NCI-H2107 treated with DMSO at 0.1 percent for 48 hours (cell line): Measurements from ENCODE around the gene ZMIZ1.
"Not testable (repeated sequence)": the region's sequence is repeated elsewhere in the genome, so short reads cannot be mapped to it uniquely, and the experiment has no call there.

Source experiments
- DNase-seq: peaks from one replicate; lab custom pipeline; 2025; ENCODE audit not compliant: unreplicated experiment; lab: John Stamatoyannopoulos, UW

The ZMIZ1 gene

DNA sequence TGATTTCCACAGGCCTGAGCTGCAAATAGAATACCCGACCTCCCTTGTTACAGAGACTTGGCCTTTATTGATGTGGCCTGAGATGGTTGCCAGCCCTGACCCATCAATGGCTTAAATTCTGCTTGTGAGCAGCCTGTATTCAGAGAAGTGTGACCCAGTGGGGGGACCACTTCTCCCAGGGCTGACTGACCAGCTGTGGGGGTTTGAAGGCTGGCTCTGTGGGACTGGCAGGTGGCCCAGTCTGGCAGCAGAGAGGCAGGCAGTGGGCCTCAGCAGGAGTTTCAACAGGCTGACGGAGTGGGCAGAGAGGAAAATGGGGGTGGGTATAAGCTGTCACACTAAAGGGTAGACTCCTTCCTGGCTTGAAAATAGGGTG, 266.3 kb downstream of the ZMIZ1 start:
- no peak for DNase-seq

DNA sequence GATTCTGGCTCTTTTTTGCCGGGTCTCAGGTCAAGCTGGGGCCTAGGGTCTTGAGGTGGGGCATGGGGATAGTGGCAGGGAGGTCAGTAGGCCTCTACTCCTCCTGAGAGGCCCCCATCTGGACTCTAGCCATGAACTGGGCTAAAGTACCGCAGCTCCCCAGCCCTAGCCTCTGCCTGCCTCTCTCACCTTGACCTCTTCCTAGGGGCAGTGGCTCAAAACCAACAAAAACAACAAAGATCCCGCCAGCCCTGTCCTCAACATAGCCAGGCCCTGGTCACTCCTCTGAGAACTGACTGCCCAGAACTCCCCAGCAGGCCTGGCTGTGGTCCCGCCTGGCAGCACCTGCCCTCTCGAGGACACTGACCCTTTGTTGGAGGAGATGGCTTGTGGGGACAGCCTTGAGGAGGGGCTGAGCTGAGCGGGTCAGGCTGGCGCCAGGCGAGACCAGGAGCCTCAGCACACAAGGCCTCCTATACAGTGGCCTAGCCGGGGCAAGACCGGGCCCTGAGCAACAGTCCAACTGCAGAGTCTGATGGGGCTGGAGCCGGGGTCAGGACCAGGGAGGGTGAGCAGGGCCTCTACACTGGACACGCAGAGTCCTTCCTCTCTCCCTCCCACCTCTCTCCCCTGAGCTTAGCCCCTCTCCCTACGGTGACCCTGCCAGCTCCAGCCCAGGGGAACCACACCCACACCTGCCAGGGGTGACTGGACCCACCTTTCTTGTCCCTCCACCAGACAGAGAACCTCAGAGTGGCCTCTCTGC, 266.9 kb downstream of the ZMIZ1 start:
- no peak for DNase-seq

DNA sequence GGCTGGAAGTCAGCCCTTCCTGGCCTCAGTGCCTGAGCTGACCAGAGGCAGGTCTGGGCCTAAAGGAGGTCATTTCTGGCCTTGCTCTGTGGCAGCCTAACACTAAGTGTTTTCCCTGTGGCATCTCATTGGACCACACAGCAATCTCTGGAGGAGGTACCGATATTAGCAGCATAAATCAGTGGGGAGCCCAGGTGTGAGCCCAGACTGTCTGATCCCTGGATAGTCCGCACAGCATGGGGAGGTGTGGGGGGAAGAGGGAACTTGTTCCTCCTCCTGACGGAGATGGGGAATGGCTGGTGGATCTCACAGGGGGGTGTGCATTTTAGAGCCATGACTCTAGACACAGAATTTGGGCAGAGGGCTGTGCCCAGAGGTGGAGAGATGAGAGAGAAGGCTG, 267.5 kb downstream of the ZMIZ1 start:
- no peak for DNase-seq

DNA sequence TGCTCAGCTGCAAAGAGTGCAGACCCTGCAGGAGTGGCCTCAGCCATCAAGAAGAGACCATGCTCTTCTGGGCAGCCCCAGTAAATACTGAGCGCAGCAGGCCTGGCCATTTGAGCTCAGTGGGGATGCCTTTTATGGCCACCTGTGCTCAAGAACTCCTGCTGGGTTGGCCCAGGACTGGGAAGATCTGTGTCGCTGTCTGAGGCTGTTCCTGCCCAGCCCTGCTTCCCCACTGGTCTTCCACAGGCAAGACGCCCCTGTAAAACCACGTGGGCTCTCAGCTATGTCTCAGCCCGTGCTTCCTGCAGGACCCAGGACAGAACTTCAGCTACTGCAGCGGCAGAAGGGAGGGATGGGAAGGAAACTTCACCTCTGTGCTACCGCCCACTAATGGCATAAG, 268.0 kb downstream of the ZMIZ1 start:
- no peak for DNase-seq

DNA sequence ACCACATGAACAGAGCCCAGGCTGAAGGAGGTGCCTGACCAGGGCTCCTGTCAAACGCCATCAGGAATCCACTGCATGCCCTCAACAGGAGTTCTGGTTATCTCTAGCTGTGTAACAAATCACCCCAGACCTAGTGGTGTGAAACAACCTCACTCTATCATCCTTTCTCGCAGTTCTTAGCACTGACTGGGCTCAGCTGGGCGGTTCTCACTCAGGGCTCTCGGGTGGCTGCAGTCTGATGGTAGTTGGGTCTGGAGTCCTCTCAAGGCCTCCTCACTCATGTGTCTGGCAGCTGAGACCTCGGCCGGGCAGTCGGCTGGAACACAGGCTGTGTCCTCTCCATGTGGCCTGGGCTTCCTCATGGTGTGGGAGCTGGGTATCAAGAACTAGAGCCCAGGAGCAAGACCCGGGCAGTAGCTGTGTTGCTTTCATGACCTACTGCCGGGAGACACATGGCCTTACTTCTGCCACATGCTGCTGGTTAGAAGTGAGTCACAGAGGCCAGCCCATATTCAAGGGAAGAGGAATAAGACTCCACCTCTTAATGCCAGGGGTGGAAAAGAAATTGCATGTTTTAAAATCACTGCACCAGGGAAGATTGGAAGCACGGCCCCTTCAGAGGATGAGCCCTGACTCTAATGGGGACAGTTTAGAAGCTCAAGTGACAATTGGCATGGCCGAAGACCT, 269.2 kb downstream of the ZMIZ1 start:
- not testable (repeated sequence) for DNase-seq

DNA sequence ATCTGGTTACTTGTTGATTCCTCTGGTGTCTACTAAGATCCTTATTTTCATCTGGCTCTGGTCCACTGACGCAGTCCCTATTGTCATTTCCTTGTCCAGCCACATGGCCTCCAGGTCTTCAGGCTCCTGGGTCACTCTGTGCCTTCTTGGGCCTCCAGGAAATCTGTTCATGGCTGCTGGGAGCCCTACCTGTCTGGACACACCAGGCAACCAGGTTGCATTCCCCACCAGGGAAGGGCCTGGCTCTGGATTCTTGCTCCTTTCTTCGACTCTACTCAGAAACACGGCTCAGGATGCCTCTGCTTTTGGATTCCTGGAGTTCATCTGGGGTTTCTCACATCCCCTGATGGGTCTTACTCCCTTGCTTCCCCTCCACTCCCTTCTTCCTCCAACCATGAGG, 270.5 kb downstream of the ZMIZ1 start:
- no peak for DNase-seq

DNA sequence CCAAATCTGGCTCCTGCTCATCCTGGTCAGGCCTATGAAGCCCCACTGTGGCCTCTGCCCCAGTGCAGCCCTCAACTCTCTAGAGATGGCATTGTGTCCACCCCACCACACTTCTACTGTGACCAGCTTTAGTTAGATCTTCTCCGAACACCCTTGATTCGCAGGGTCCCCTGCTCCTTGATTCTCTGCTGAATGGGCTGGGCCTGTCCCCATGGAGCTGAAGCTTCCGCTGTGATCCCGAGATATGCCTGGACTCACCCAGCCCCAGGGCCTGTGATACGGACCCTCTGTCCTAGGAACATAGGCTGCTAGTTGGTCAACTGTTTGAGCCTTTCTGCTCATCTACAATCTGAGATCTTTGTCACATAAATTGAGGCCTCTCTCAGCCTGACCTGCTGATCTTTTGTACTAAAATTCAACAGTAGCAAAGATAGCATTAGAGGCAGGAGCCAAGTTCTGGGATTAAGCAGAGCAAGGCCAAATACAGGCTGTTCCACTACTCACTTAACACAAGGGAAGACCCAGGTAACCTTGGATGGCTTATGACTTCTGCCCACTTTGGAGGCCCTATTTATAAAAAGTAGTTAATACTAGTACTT, 272.0 kb downstream of the ZMIZ1 start:
- no peak for DNase-seq

DNA sequence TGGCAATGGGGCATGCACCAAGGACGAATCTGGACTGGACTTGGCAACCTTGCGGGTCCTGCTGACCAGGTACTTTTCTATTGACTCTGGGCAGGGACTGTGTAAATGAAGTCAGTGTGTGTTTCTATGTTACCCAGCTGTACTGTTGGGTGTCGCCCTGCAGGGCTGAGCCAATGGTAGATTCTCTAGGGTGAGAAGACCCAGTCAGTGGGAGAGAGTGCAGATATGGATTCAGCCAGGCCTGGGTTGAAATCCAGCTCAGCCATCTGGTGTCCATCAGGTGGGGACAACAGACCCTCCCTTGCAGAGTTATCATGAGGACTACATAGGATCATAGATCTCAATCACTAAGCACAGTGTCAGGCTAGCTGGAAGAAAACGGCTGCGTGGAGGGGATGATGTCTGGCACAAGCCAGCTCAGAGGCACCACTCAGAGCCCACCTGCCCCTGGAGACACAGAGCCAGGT, 273.6 kb downstream of the ZMIZ1 start:
- no peak for DNase-seq

DNA sequence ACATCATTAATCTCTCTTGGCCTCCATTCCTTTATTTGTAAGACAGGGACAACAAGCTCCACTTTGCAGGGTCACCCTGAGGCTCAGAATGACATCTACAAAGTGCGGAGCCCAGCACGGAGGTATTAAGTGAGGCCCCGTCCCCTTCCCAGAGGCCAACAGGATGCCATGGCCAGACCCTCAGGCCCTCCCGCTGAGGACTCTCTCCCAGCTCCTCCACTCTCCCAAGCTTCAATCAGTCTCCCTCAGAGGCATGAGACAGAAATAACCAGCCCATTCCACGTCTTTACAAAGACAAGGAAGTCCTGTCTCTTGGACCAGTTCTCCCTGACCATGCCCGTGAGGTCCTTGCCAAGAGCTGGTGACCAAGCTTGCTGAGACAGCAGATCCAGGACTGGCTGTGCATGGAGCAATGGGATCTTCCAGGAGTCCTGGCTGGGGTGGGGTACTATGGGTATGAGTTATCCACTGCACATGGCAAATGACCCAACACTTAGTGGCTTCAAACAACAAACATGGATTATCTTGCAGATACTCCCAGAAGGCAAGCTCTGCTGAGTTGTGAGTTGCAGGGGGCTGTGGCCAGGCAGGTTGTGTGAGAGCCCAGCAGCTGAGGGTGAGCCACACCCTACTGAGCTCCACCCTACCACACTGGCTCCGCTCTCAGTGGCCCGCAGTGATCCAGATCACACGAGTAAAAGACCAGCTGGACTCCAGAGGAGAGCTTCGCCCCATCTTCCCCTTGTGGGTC, 274.2 kb downstream of the ZMIZ1 start:
- DNase-seq: no peak

DNA sequence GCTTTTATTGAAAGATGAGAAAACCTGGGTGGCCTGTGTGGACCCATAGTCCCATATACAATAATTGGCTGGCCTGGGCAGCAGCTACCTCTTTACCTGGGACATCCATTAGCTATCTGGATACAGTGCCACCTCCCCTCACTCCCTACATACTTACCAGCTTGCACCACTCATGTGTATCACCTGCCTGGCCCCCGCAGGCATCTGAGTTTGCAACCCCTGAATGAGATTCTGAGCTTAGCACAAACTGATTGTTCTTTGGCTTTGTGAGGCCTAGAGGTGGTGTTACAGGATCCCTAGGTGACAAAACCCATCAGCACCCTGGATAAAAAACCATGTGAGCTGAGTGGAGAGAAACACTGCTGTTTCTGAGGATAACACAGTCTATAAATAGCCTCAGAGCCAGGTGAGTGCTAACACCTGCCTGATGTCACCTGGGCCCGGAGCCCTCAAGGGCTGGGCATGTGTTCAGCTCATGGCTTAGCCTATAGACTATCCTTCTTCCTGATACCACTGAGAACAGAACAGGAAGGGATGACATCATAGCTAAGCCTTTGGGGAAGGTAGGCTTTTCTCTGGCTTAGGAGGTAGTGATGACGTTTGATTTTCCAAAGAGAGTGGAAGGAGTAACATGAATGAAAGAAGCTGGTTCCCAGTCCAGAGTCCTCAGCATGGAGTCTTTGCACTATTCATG, 275.9 kb downstream of the ZMIZ1 start:
- DNase-seq: peak; percentile 93

DNA sequence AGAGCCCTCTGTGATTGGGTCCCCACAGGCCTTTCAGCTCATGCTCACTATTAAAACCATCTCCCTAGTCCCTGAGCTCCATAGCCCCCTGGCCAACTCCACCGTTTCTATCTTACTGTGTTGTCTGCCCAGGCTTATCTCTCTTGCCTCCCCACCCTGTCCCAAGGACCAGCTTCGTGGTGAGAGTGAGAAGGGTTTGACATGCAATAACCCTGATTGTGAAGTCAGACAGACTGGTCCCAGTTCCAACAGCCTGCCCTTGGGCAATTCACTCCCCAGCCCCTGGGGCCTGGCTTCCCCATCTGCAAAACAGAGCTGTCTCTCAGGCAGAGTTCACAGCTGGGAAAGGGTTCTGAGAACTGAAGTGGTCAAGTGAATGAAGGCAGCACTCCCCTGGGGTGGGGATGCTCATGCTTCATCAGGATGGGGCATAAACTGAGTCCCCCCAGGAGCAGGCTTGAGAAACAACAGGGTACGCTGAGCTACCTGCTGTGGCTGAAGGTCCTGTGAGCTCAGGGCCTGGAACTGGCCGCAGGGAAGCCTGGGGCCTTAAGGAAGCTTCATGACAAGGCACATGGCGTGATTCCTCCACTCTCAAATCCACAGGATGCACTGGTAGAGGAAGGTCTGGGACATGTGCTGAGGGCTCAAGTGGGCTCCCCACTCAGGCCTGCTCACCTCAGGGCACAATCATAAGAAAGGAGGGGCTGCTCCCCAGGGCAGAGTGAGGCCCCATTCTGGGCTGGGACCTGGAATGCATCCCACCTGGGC, 276.7 kb downstream of the ZMIZ1 start:
- DNase-seq: no peak

DNA sequence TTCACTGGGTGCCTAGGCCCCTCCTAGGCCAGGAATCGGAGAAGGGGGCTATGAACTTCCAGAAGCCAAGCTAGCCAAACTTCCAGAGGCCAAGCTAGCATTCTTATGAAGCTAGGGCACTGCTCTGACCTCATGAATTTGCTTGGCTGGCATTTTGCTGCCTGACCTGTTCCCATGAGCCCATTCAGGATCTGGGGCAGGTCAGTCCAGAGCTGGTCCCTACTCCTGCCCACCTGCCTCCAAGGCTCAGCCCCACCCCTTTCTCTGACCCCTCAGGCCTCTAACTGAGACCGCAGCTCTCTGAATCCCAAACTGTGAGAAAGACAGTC, 277.2 kb downstream of the ZMIZ1 start:
- DNase-seq: no peak

DNA sequence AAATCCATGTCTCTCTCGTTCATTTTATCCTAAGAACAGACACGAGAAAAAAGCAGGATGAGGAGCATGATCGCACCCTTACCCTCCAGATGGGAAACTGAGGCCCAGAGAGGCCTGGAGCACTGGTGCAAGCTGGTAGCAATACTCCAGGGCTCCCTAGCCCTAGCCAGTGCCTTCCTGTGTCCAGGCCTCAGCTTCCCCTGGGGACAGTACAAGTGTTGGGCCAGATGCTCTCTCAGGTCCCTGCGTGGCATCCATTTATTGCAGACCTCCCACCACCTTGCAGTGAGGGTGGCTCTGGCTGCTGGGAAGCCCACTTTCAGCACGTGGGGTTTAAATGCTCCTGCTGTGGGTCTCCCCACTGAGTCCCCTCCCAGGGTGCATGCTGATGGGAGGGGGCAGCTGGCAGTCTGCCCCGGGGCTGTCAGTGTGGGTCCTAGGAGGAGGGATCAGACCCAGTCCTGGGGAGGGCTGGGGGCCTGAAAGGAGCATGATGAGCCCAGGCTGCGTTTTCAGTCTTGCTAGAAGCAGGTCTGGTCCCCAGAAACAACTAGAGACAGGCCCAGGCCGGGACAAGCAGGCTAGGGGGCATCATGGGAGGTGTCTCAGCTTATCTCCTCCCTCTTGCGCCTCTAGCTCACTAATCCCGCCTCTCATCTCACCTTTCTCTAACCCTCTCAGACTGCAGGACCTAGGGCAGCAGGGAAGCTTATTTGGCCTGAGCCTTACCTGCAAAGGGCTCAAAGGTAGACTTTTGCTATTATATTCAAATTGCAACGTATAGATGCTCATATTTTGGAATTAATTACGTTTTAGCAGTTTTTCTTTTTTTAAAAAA, 277.8 kb downstream of the ZMIZ1 start:
- DNase-seq: no peak

DNA sequence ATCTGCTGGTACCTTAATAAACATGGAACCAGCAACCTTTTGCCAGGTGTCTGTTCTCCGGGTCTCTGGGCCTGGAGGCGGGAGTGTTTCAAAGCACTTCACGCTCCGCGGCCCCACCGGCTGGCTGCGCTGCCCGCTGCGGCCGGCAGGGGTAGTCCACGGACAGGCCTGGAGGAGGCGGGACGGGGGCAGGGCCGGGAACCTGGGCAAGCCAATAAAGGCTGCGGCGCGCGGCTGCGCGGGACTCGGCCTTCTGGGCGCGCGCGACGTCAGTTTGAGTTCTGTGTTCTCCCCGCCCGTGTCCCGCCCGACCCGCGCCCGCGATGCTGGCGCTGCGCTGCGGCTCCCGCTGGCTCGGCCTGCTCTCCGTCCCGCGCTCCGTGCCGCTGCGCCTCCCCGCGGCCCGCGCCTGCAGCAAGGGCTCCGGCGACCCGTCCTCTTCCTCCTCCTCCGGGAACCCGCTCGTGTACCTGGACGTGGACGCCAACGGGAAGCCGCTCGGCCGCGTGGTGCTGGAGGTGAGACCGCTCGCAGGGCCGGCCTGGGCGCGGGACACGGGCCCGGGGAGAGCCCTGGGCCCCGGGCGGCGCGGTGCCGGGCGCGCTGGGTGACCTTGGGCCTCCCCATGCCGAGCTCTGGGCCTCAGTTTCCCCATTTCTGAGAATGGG, 278.6 kb downstream of the ZMIZ1 start, which contains the start of gene PPIF:
PPIF (plus strand) TSS at position 244 of the 668 bp plus-strand sequence; CDS start at position 324, 80 bp downstream.
- DNase-seq: peak; percentile 54

DNA sequence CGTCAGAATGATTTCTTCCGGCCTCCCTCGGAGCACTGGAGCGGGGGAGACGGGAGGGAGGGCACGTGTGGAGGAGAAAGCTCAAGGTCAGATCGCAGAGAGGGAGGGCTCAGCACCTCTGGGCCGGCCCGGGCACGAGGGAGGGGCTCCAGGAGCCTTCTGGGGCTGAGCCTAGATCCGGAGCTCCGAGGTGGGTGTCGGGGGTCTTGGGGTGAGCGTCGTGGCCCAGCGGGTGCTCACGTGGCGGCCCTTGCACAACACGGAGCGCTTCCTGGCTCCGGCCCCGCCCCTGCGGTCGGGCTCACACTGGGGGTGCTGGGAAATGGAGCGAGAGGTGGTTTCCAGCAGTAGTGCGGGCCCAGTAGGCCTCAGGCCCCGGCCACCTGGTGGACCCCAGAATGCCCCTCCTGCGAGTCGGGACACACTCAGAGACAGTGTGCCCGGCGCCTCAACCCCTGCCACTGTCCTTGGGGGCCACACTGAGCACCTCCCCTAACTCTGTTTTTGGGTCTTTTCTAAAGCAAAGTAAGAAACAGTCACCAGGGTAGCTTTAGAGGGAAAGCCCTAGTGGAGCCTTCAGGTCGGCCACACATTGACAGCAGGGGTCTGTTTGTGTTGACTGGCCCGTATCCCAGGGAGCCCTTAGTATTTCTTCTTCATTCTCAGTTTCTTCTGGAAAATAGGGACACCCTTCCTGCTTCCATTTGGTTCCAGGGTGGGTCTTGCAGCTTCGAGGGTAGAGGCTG, 279.3 kb downstream of the ZMIZ1 start:
- peak; percentile 1 for DNase-seq

DNA sequence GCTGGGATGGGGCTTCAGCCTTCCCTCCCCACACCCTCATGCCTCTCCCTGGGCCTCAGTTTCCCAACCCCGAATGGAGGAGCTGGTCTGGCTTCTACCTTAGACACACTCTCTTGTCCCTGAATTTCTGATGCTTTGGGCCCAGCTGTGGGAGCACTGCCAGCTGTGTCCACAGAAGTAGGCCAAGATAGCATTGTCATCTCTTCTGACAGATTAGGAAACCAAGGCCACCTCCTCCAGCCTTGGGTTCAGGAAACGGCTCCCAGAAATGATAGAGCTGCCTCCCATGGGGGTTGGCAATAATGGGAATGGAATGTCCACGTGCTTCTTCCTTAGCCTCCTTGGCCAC, 279.8 kb downstream of the ZMIZ1 start:
- no peak for DNase-seq

DNA sequence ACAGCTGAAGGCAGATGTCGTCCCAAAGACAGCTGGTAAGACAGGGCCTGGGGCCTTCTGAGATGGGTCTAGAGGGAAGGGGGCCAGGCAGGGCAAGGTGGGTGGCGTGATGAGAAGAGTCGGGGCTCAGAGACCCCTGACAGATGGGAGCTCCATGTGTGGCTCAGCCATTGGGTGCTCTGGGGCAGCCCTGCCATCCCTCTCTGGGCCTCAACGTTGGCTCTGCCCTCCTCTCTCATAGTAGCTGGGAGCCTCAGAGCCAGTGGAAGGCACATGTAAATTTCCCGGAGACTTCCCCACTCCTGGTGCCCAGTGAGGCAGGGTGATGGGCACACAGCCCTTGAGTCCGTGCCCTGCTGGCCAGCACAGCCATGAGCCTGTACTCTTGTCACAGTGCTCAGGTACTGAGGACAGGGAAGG, 280.3 kb downstream of the ZMIZ1 start:
- no peak for DNase-seq

DNA sequence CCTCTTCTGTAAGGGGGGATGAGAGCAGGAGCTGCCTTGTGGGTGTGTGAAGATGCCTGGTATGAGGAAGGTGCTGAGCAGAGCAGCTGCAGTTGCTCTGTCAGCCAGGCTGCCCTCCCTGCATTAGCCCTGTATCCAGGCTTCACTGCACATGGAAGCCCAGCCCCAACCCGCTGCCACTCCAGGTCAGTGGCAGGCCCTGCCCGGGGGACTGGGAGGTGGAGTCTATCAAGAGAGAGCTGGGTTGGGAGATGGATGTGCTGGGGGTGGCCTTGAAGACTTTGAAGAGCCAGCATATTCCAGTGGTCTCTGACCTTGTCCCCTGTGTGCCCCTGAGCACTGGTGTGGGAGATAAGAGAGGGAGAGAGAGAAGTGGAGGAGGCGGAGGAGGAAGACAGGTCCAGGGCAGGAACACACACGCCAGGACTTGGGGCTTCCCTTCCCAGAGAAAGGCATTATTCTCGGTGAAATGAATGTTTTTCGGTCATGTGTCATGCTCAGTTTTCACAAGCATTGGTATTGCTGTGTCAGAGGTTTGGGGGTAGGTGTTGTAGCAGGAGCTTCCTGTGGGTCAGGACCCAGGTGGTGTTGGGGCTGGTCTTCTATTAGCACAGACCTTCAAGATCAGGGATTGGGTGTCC, 281.1 kb downstream of the ZMIZ1 start:
- no peak for DNase-seq
